DMS114 treated with DMSO at 0.1 percent for 48 hours (cell line): ENCODE data around the gene ZER1.
A peak's percentile ranks its signal among the peaks of the same experiment; 100 is the strongest.

ENCODE experiments used
- DNase-seq: peaks from one replicate; lab custom pipeline; 2025; ENCODE audit not compliant: unreplicated experiment; lab: John Stamatoyannopoulos, UW

ZER1 gene

DNA sequence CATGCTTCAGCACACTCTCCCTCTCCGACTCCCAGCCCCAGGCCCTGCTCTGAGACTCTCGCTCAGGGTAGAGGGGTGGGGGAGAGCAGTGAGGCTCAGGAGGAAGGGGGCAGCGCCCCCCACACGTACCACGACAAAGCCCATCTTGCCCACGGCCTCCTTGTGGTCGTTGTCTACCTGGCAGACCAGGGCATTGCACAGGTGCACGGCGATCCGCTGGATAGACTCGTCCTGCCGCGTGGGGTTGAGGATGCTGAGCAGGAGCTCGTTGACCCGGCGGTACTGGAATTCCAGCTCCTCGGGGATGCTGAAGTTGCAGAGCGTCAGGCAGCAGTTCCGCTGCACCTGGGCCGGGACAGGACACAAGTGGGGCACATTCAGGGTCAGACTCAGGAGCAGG lies 29.3 kb downstream of the ZER1 start:
- no peak for DNase-seq

DNA sequence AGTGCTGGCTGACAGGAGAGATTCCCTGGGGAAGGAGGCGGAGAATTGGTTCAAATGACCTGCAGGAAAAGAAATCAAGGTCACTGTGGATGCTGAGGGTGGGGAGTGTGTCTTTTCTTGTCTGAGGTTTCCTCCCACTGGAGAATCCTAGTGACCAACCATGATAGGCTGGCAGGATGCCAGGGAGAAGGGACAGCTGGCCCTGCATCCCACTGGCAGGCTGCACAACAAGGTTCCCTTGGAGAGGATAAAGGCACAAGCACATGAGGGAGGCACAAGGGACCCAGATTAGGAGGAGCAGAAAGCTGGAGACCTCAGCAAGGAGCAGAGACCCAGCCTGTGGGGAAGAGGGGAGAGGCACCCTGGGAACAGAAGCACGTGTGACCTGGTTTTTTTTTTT lies 36.4 kb downstream of the ZER1 start:
- DNase-seq: no peak

DNA sequence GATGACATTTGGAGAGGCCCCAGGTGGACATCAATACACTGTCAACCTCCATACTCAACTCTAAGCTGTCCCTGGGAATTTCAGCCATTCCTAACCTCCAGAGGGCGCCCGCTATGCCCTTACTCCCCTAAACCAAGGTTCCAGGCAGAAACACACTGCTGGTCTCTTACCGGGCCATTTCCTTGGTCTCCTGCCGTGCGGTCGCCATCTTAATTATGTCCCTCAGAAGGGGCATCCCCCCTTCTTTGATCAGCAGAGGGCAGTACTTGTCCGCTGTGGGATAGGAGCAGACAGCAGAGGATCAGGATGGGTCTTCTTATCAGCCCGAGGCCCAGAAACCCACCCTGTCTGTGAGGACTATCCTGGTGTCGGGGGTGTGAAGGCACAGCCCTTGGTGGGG lies 38.5 kb downstream of the ZER1 start:
- peak; percentile 45 for DNase-seq

DNA sequence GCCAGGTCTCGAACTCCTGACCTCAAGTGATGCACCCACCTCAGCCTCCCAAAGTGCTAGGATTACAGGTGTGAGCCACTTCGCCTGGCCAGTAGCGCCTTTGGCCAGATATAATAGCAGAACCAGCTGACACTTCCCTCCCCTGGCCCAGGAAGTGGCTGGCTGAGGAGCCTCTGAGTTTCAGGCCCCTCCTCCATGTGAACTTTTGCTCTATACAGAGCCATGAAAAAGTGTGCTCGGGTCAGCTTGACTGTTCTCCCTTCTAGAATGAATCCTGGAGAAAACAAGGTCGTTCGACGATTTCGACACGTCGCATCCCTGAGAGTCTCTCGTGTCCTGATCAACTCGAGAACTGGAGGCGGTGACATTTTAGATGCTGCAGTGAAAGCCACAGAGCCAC lies 39.2 kb downstream of the ZER1 start:
- no peak for DNase-seq

DNA sequence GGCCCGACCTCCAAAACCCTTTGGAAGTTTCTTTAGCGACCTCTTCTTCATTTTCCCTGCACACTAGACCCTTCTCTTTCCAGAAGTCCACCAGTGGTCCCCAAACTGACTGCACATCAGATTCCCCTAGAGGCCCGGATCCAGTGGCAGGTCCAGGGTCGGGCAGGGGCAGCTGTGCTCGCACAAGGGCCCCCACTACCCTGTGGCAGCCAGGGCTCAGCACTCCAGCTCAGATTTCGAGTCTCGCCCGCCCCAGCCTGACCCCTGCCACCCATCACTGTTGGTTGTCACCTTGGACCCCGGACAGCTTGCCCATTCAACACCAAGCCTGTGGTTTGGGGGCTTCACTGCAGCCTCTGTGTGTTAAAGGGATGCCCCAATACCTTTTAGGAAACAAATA lies 40.0 kb downstream of the ZER1 start:
- no peak for DNase-seq

DNA sequence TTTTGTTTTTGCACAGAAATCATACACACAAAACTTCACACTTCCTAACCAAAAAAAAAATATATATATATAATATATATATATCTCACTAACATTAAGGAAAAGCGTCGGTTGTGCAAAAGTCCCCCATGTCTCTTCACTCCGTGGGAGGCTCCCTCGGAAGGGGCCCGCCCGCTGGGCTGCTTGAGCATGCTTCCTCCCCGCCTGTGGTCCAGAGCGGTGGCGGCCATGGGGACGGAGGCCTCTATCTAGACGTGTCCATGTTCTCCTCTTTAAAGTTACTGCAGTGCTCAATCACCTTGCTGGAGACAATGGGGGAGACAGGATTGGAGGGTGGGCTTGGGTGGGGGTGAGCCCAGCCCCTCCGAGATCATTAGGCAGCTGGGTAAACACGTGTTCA lies 40.6 kb downstream of the ZER1 start:
- no peak for DNase-seq

DNA sequence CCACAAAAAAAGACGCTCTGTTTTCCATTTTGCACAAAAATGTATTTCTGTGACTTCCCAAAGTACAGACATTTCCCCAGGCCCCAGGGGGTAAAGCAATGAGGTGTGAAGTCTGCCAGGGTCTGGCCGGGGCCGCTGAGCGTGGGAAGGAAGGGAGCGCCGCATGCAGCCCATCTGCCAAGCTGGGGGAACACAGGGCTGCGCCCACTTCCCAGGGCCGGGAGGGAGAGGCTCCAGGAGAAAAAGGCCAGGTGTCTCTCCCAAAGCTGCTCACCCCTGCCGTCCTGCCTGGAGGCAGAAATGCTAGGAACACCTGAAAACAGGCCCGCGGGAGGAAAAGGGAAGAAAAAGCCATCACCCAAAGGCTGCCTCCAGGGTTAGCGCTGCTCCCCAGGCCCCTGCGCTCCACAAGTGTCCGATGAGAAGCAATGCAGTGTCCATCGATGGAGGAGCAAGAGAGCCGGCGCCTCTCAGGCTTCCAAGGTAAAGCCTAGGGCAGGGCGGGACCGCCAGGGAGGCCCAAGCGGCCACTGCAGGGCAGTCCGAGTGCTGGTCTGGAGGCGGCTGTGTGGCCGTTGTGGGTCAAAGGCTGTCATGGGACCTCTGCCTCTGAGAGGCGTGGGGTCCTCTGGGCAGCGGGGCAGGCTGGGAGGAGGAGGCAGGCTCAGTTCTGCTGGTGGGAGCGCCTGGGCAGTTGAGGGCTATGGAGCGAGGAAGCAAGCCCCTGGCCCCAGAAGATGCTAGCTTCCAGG lies 41.8 kb downstream of the ZER1 start:
- DNase-seq: no peak

DNA sequence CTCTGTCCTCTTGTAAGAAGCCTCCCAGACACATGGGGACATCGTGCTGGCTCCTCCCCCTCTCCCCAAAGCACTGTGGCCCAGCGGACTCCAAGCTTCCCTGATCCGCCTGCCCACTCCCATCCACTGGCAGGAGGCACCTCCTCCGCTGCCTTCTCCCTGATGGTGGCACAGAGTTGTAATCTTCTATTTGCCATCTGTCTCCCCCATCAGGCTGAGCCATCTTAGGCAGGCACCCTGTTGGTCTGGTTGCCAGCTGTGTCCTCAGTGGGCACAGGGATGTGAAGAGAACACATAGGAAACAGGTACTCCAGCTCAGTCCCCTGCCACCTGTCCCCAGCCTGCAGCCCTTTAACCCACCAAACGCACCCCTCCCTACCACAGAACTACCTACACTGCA lies 42.4 kb downstream of the ZER1 start:
- no peak for DNase-seq

DNA sequence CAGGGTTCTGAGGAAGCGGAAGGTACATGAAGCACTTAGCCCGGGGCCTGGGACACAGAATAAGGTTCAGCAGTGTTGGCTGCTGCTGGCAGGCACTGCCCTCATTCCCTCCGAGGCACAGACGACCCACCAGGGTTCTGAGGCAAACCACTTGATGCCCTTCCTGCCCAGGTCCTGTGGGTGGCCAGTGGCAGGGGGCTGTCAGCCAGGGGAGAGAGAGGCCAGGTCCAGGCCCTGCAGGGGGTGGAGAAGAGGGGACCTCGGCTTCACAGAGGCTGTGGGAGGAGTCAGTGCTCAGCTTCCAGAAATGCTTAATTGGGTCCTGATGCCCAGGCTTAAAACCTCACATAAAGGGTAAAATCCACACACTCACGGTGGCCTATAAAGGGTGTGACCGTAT lies 43.4 kb downstream of the ZER1 start:
- no peak for DNase-seq

DNA sequence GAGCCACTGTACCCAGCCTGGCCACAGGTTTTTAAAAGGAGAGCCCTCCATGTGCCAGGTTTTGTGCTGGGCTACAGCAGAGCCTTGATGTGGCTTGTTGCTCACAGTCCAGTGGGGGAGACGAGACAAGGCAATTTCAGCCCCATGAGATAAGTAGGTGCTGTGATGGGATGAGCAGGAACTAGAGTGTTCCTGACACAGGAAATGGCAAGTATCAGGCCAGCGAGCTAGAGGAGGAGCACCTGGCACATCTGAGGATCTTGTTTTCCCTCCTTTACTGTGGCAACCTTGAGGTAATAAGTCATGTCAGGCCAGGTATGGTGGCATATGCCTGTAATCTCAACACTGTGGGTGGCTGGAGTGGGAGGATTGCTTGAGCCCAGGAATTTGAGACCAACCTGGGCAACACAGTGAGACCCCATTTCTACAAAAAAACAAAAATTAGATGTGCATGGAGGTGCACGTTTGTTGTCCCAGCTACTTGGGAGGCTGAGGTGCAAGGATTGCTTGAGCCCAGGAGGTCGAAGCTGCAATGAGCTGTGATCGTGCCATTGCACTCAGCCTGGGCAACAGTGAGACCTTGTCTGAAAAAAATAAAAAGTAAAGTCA lies 44.0 kb downstream of the ZER1 start:
- no peak for DNase-seq

DNA sequence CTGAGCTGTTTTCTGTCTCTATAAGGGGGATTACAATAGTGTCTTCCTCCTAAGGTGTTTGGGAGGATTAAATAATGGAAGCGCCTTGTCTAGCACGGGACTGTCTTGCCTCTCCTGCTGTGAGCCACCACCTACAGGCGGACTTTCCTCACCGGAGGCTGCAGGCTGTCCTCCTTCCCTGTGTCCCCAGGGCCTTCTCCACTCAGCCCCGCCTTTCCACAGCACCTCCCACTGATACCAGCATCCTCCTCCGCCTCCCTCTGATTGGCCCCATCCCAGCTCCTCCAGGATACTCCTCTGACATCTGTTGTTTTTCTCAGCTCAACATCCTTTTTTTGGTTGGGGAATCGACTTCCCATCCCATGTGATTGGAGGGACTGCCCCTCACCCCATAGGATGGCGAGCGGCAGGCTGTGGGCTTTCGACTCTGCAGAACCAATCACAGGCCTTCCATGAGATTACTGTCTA lies 46.9 kb downstream of the ZER1 start:
- DNase-seq: peak; percentile 46

DNA sequence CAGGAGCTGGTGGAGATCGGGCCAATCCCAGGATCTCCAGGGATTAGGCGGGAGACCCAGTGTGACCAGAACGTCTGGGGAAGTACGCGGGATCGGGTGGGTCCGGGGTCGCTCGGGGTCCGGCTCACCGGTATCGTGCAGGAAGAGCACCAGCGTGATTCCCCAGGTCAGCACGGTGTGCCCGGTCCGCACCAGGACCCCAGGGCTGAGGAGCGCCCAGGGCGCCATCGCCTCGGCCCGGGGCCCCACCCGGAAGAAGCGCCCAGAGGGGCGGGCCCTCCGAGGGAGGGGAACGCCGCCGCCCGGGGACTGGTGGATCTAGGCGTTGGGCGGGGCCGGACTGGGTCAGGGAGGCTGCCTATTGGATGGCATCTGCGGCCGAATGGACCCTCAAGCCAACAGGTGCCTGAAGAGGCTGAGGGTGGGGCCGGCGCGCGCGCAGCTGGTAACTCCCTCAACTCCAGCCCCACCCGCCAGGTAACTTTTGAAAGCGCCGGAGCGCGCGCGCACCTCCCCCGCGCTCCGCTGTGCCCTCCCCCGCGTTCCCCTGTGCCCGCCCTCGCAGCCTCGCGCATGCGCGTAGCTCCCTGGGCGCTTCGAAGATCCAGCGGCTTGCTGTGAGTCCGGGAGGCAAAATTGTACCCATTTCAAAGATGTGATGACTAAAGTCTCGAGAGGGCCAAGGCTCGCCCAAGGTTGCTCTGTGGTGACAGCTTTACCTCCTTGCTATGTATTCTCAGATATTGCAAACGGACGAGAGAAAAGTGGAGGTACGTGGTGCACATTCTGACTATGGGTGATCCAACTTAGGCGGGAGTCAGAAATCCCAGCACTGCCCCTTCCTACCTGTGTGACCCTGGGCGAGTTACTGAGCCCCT lies 47.6 kb downstream of the ZER1 start, which contains the start of gene ZDHHC12:
Gene ZDHHC12 (minus strand): TSS at position 262 of the 878 bp plus-strand sequence. CDS start 34 bp downstream, at position 228.
- peak; percentile 93 for DNase-seq

DNA sequence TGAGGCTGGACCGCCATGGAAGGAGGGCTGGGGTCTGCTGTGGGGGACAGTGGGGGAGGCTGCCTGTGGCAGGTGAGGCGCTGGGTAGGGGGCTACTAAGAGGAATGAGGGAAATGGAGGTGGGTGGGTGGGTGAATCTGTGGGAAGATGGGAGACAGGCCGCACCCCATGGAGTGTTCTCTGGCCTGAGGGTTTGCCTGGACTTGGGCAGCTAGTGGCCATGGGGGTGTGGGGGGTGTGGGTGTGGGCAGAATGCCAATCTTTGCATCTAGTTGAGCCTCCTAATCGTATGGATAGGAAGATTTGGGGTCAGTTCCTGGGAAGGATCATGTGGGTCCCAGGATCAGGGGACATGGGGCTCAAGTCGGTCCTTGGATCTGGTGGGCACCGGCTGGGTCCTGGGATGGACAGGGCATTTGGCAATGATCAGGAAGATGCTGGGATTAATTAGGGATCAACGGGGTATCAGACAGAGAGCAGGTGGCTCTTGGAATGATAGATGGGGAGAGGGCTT lies 48.3 kb downstream of the ZER1 start:
- no peak for DNase-seq

DNA sequence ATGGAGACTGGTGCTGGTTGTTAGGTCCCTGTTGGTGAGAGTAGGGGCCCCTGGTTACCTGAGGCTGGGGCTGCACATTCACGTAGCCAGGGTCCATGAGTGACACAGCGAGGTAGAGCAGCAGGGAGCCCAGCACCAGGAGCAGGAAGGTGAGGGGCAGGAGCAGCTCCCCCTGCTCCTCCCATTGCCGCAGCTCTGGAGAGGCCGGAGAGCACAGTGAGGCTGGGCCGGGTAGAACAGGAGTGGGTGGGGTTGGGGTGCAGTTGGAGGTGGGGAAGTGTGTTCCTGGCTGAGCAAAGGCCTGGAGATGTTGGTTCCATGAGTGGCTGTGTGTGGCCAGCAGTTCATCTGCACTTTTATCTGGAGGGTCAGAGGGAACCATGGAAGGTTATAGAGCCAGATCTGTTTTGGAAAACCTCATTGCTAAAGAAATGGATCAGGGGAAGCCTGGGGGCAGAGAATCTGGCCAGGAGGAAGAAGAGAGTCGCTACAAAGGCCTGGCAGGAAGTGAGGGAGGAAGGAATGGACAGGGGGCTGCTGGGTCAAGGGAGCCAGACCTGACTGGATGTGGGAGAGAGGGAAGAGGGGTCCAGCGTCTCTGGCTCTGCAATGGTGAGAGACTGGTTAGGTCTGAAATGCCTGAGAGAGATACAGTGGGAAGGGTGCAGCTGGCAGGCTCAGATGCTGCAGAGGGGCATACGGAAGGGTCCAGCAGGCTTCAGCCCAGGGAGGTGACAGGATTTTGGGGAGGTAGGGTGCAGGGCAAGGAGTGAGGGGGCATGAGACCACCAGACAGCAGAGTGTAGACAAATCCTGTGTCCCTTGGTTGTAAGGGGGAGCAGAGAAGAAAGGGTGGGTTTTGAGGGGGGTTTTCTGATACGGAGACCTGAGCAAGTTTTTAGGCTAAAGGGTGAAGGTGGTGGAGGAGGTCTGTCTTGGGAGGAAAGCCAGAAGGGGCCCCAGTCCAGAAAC lies 49.1 kb downstream of the ZER1 start:
- no peak for DNase-seq

DNA sequence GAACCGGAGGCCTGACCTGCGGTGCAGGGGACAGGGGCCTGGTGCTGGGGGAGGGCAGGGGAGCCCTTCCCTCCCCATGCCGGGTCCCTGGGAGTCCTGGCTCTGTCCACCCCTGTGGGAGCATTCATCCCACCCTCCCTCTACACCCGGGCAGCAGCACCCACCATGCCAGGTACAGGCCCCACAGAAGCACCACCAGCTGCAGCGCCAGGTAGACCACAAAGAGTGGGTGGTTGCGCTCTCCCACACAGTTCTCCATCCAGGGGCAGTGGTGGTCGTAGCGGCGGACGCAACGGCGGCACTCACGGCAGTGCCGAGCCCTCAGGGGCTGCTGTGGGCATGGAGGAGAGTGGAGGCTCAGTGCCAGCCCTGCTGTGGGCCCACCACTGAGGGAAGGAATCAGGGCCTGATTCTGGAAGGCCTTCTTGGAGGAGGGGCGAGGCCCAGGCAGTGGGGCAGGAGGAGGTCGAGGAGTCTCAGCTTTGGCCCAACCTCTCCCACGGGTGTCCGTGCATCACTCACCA lies 50.2 kb downstream of the ZER1 start:
- DNase-seq: no peak

DNA sequence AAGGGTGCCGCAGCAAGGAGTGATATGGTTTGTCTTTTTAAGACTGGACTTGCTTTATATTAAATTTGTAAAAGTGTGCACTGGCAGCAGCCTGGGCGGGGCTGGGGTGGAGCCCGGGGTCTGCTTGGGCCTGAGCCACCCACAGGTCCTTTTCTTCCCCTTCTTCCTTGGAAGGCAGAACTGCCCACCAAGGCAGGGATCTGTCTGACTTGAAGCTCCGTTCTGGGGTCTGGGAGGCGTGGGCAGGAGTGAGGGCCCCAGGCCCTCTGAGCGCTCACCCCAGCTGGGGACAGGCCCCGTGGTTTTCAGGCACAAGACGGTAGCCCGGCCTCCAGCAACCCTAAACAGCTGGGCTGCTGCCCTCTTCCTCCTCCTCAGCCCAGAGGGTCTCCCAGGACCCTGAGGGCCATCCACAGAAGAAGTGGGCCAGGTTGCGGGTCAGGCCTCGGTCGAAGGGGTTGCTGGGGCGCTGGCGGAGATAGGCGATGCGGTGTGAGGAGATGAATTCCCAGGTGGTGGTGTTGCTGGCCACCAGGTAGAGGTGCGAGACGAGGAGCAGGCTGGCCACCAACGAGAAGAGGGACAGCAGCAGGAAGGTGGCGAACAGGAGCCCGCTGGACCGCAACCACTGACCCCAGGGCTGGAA lies 50.8 kb downstream of the ZER1 start:
- no peak for DNase-seq

DNA sequence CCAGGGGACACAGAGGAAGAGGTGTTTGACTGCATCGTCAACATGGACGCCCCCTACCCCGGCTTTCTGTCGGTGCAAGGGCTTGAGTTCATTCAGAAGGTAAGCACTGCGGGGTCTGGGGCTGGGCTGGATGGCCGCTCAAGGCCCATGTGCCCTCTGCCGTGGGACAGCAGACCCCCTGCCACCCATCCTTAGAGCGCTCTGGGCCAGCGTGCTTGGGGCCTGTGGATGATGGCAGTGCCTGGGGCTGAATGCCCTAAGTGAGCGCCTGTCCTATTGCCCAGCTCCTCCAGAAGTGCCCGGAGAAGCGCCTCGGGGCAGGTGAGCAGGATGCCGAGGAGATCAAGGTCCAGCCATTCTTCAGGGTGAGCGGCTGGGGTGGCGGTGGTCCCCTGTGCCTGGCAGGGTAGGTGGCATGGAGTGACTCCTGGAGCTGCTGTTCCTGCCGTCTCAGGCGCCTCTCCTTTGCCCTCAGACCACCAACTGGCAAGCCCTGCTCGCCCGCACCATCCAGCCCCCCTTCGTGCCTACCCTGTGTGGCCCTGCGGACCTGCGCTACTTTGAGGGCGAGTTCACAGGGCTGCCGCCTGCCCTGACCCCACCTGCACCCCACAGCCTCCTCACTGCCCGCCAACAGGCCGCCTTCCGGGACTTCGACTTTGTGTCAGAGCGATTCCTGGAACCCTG lies 51.7 kb downstream of the ZER1 start:
- no peak for DNase-seq

DNA sequence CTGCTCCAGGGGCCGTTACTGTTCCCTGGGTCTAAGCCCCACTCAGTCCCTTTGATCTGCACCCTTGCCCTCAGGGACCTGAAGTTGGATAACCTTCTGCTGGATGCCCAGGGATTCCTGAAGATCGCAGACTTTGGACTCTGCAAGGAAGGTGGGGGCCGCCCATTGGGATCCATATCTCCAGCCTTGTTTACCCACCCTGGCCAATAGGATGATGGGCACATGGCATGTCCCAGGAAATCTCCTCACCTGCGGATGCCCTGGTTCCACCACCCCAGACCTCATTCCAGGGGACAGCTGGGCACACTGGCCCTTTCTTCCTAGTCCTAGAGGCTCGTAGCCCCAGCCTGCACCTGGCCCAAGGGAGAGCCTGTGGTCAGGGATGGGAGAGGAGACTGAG lies 53.3 kb downstream of the ZER1 start:
- no peak for DNase-seq

DNA sequence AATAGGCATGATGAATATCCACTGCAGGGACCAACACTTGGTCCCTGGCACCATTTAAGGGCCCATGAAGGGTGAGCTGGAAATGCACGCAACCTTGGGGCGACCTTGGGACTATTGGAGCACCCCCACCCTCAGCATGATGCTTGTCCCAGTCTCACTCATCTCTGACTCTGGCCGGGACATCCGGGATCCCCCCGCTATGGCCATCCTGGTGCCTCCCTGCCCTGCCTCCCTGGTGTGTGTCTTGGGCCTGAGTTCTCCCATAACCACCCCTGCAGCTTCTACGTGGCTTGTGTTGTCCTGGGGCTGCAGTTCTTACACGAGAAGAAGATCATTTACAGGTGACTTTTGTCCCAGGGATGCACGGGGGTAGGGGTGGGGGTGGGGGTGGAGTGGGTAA lies 53.7 kb downstream of the ZER1 start:
- DNase-seq: no peak
